Activated CD4-positive, alpha-beta memory T cell treated with anti-CD3 and anti-CD28 coated beads, Interleukin-2, amount 10 ng/mL, durations not matched to agents 7 days and 5 days (primary cell): ENCODE data around the gene CAMTA1. TPM values are rescaled to one million over a fixed set of nuclear protein-coding genes. Genes with fewer than 3 reads are reported as not detected.
"Not testable (repeated sequence)": the region's sequence is repeated elsewhere in the genome, so short reads cannot be mapped to it uniquely, and the experiment has no call there.

Experiments used
- CTCF ChIA-PET: fragments of 350-600 bp; sonication (Branson Sonifier 250); formaldehyde crosslinking; loops from one replicate; lab custom pipeline; 2021; ENCODE audit warnings: antibody characterized with exemption, inconsistent platforms; lab: Charles Lee
- POLR2A ChIA-PET: fragments of 350-600 bp; sonication (Branson Sonifier 250); formaldehyde crosslinking; loops from one replicate; lab custom pipeline; 2021; ENCODE audit warnings: antibody characterized with exemption; lab: Charles Lee
- DNase-seq: peaks from one replicate; pipeline ENCODE4 v3.0.0-alpha.2; 2020
- H3K27ac Mint-ChIP-seq: one replicate; pipeline ENCODE4 v1.8.0; 2021; ENCODE audit warnings: mild to moderate bottlenecking, mixed read lengths
- H3K27me3 Mint-ChIP-seq: one replicate; pipeline ENCODE4 v1.8.0; 2021; ENCODE audit warnings: mixed read lengths
- H3K36me3 Mint-ChIP-seq: one replicate; pipeline ENCODE4 v1.8.0; 2021; ENCODE audit warnings: low read depth, mixed read lengths
- H3K4me1 Mint-ChIP-seq: one replicate; pipeline ENCODE4 v1.8.0; 2021; ENCODE audit warnings: mixed read lengths
- H3K4me3 Mint-ChIP-seq: one replicate; pipeline ENCODE4 v1.8.0; 2021; ENCODE audit warnings: mild to moderate bottlenecking, mixed read lengths
- H3K9me3 Mint-ChIP-seq: one replicate; pipeline ENCODE4 v1.8.0; 2021; ENCODE audit warnings: mixed read lengths
- total RNA-seq, 2 experiments: library from RNA; stranded (reverse); gene quantifications; one replicate each; pipeline ENCODE4 v1.2.3, GENCODE V29; 2021

CAMTA1 gene
- total RNA-seq, 2 experiments from 2014 or later: 43.0 to 47.3 TPM

GRCh38 chr1:7708065-7708464 lies 922.8 kb downstream of the CAMTA1 start:
- DNase-seq, H3K27ac Mint-ChIP-seq, H3K4me3 Mint-ChIP-seq, H3K9me3 Mint-ChIP-seq, H3K36me3 Mint-ChIP-seq: not testable (repeated sequence)
- H3K27me3 Mint-ChIP-seq: peaks cover 51% of the 10 kb centered on the region
- peaks cover 10% of the 10 kb centered on the region for H3K4me1 Mint-ChIP-seq
- CTCF ChIA-PET: interaction anchor here (2.5 kb wide), 1 partner anchor 45 kb away, joined by 8 read pairs; no protein-coding TSS in a partner anchor
- POLR2A ChIA-PET: interaction anchor here (0.9 to 1.1 kb wide), 2 partner anchors 8 to 25 kb away, joined by 3 read pairs; no protein-coding TSS in a partner anchor

- peaks cover 2% of the 10 kb centered on the region for H3K4me1 Mint-ChIP-seq
- H3K4me3 Mint-ChIP-seq: no peak overlapping the region
- H3K27me3 Mint-ChIP-seq: peaks cover 41% of the 10 kb centered on the region
- peaks cover under 1% of the 10 kb centered on the region for H3K36me3 Mint-ChIP-seq
- CTCF ChIA-PET: no interaction called here
- H3K27ac Mint-ChIP-seq: no peak overlapping the region
- DNase-seq: no peak
- no peaks in the 10 kb centered on the region for H3K9me3 Mint-ChIP-seq
- POLR2A ChIA-PET: no interaction called here
These were observed 925.6 kb downstream of the CAMTA1 start for GRCh38 chr1:7710859-7711258.

- H3K9me3 Mint-ChIP-seq: no peaks in the 10 kb centered on the region
- no peak overlapping the region for H3K4me3 Mint-ChIP-seq
- no peak for DNase-seq
- ChIA-PET CTCF (no interaction called here), POLR2A (no interaction called here)
- no peaks in the 10 kb centered on the region for H3K36me3 Mint-ChIP-seq
- H3K27me3 Mint-ChIP-seq: peaks cover 27% of the 10 kb centered on the region
- H3K27ac Mint-ChIP-seq: no peak overlapping the region
- no peaks in the 10 kb centered on the region for H3K4me1 Mint-ChIP-seq
These were observed 927.6 kb downstream of the CAMTA1 start for GRCh38 chr1:7712731-7713323.

- CTCF ChIA-PET: no interaction called here
- no peak for DNase-seq
- Mint-ChIP-seq H3K9me3 (no peaks in the 10 kb centered on the region), H3K27me3 (peaks cover 28% of the 10 kb centered on the region), H3K4me3 (no peak overlapping the region), H3K36me3 (no peaks in the 10 kb centered on the region), H3K4me1 (no peaks in the 10 kb centered on the region), H3K27ac (no peak overlapping the region)
- POLR2A ChIA-PET: no interaction called here
These were observed 931.3 kb downstream of the CAMTA1 start for GRCh38 chr1:7716506-7716905.

- DNase-seq: no peak
- CTCF ChIA-PET: interaction anchor here (0.6 kb wide), 1 partner anchor 825 kb away, joined by 3 read pairs; no protein-coding TSS in a partner anchor
- Mint-ChIP-seq H3K36me3 (no peaks in the 10 kb centered on the region), H3K27me3 (peaks cover 26% of the 10 kb centered on the region), H3K27ac (no peak overlapping the region), H3K4me1 (no peaks in the 10 kb centered on the region), H3K4me3 (no peak overlapping the region), H3K9me3 (no peaks in the 10 kb centered on the region)
- POLR2A ChIA-PET: no interaction called here
These were observed 932.6 kb downstream of the CAMTA1 start for GRCh38 chr1:7717748-7718368.

GRCh38 chr1:7719468-7720094 lies 934.3 kb downstream of the CAMTA1 start:
- H3K27ac Mint-ChIP-seq: no peak overlapping the region
- ChIA-PET POLR2A (no interaction called here), CTCF (interaction anchor here (1.0 to 1.6 kb wide), 3 partner anchors 29 to 51 kb away, joined by 3 to 5 read pairs (median 4); no protein-coding TSS in a partner anchor)
- DNase-seq: no peak
- no peaks in the 10 kb centered on the region for H3K4me1 Mint-ChIP-seq
- H3K27me3 Mint-ChIP-seq: peaks cover 21% of the 10 kb centered on the region
- no peak overlapping the region for H3K4me3 Mint-ChIP-seq
- H3K36me3 Mint-ChIP-seq: no peaks in the 10 kb centered on the region
- H3K9me3 Mint-ChIP-seq: no peaks in the 10 kb centered on the region

- CTCF ChIA-PET: interaction anchor here (1.5 kb wide), 1 partner anchor 31 kb away, joined by 6 read pairs; no protein-coding TSS in a partner anchor
- peaks cover 16% of the 10 kb centered on the region for H3K27me3 Mint-ChIP-seq
- DNase-seq: no peak
- peaks cover 2% of the 10 kb centered on the region for H3K4me1 Mint-ChIP-seq
- H3K27ac Mint-ChIP-seq: no peak overlapping the region
- no peaks in the 10 kb centered on the region for H3K9me3 Mint-ChIP-seq
- no peaks in the 10 kb centered on the region for H3K36me3 Mint-ChIP-seq
- no peak overlapping the region for H3K4me3 Mint-ChIP-seq
- POLR2A ChIA-PET: no interaction called here
These were observed 936.9 kb downstream of the CAMTA1 start for GRCh38 chr1:7721940-7722669.

- peaks cover 2% of the 10 kb centered on the region for H3K4me1 Mint-ChIP-seq
- POLR2A ChIA-PET: no interaction called here
These were observed 937.4 kb downstream of the CAMTA1 start for GRCh38 chr1:7722670-7723012.

GRCh38 chr1:7726623-7727022 lies 941.4 kb downstream of the CAMTA1 start:
- Mint-ChIP-seq H3K36me3 (no peaks in the 10 kb centered on the region), H3K4me3 (no peak overlapping the region), H3K4me1 (peaks cover 2% of the 10 kb centered on the region), H3K27ac (no peak overlapping the region), H3K9me3 (no peaks in the 10 kb centered on the region), H3K27me3 (peaks cover 10% of the 10 kb centered on the region)
- no peak for DNase-seq
- POLR2A ChIA-PET: no interaction called here
- CTCF ChIA-PET: interaction anchor here (0.7 to 1.2 kb wide), 3 partner anchors 26 to 560 kb away, joined by 3 to 7 read pairs (median 3); no protein-coding TSS in a partner anchor

More at GRCh38 chr1:7722670-7723012, 937.4 kb downstream of the CAMTA1 start:
- Mint-ChIP-seq H3K4me3 (no peak overlapping the region), H3K27me3 (peaks cover 16% of the 10 kb centered on the region), H3K36me3 (no peaks in the 10 kb centered on the region), H3K27ac (no peak overlapping the region), H3K9me3 (no peaks in the 10 kb centered on the region)
- no peak for DNase-seq
- CTCF ChIA-PET: interaction anchor here (1.5 kb wide), 1 partner anchor 30 kb away, joined by 6 read pairs; no protein-coding TSS in a partner anchor

GRCh38 chr1:7727809-7728471 lies 942.7 kb downstream of the CAMTA1 start:
- H3K4me3 Mint-ChIP-seq: no peak overlapping the region
- peaks cover 7% of the 10 kb centered on the region for H3K27me3 Mint-ChIP-seq
- no peak for DNase-seq
- no peaks in the 10 kb centered on the region for H3K9me3 Mint-ChIP-seq
- ChIA-PET CTCF (interaction anchor here (1.2 kb wide), 1 partner anchor 24 kb away, joined by 4 read pairs; no protein-coding TSS in a partner anchor), POLR2A (no interaction called here)
- no peaks in the 10 kb centered on the region for H3K36me3 Mint-ChIP-seq
- H3K27ac Mint-ChIP-seq: no peak overlapping the region
- peaks cover 2% of the 10 kb centered on the region for H3K4me1 Mint-ChIP-seq

- Mint-ChIP-seq H3K27me3 (peaks cover 12% of the 10 kb centered on the region), H3K4me1 (peaks cover 2% of the 10 kb centered on the region), H3K4me3 (no peak overlapping the region), H3K27ac (no peak overlapping the region), H3K36me3 (no peaks in the 10 kb centered on the region), H3K9me3 (no peaks in the 10 kb centered on the region)
- ChIA-PET CTCF (interaction anchor here (0.6 kb wide), 1 partner anchor 62 kb away, joined by 3 read pairs; no protein-coding TSS in a partner anchor), POLR2A (no interaction called here)
- DNase-seq: no peak
These were observed 944.5 kb downstream of the CAMTA1 start for GRCh38 chr1:7729761-7730160.

- DNase-seq: no peak
- no peaks in the 10 kb centered on the region for H3K9me3 Mint-ChIP-seq
- ChIA-PET CTCF (no interaction called here), POLR2A (no interaction called here)
- H3K27ac Mint-ChIP-seq: no peak overlapping the region
- peaks cover 11% of the 10 kb centered on the region for H3K27me3 Mint-ChIP-seq
- no peaks in the 10 kb centered on the region for H3K36me3 Mint-ChIP-seq
- no peaks in the 10 kb centered on the region for H3K4me1 Mint-ChIP-seq
- H3K4me3 Mint-ChIP-seq: no peak overlapping the region
These were observed 947.1 kb downstream of the CAMTA1 start for GRCh38 chr1:7732331-7732730.
